Activated CD8-positive, alpha-beta memory T cell treated with anti-CD3 and anti-CD28 coated beads, Interleukin-2, amount 50 U/mL, for 24 hours (primary cell): Measurements from ENCODE around the gene GNA15.

Experiments
- DNase-seq: peaks from one replicate; pipeline ENCODE4 v3.0.0-alpha.2; 2020; ENCODE audit errors: extremely low read depth

Gene GNA15

DNA sequence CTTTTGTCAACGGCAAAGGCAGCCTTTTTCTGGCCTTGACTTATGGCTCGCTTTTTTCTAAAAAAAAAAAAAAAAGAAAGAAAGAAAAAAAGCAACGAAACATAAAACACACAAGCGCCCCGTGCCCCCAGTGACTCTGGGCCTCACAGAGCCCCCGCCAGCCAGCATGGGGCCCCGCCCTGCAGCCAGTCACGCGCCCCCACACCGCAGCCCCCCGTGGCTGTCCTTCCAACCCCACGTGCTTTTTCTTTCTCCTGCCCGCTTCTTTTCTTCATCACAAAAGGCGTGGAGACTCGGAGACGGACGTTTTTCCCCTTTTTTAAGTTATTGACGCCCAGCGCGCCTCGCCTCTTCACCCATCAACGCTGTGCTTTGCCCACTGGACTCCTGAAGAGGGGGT lies 14.4 kb upstream of the GNA15 start:
- no peak for DNase-seq

DNA sequence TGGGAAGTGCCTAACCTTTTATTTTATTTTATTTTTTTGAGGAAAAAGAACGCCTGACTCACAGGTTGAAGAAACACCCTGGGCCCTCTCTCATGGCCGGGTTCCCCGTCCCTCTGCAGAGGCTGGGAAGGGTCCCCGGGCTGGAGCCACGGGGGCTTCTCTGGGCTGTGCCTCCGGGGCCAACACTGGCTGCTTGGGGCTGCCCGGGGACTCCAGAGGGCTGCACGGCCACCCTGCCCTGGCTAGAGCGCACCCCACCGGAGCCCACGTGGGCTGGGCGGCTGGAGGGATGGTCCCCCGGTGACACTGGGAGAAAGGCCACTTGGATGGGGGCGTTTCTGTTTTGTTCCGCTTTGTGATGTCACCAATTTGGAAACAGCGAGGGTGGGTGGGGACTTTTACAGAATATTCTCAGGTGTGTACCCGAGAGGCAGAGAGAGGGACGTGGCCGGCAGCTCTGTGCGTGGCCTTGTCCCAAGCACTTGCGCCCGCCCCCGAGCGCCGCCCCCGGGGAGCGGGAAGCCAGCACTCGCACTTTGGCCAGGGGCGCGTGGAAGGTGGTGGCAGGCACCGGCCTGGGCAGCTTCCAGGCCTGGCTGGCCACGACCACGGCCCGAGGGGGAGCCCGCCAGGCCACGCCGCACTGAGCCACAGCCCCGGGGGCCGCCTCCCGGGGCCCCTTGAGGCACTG lies 13.9 kb upstream of the GNA15 start:
- no peak for DNase-seq

DNA sequence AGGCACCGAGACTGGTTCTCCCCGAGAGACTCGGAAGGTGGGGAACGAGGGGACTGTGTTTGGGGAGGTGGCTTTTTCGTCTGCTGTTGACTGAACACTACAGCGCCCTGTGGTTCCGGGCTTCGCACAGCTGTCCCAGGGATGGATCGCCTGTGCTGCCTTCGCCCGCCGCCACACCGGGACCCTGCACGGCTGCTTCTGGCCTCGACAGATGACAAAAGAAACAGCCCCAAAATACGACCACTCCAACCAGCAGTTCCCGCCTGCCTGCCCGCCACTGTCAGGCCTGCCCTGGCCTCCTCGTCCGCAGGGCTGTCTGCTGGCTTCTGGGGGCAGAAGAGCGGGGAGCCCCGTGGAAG lies 13.3 kb upstream of the GNA15 start:
- no peak for DNase-seq

DNA sequence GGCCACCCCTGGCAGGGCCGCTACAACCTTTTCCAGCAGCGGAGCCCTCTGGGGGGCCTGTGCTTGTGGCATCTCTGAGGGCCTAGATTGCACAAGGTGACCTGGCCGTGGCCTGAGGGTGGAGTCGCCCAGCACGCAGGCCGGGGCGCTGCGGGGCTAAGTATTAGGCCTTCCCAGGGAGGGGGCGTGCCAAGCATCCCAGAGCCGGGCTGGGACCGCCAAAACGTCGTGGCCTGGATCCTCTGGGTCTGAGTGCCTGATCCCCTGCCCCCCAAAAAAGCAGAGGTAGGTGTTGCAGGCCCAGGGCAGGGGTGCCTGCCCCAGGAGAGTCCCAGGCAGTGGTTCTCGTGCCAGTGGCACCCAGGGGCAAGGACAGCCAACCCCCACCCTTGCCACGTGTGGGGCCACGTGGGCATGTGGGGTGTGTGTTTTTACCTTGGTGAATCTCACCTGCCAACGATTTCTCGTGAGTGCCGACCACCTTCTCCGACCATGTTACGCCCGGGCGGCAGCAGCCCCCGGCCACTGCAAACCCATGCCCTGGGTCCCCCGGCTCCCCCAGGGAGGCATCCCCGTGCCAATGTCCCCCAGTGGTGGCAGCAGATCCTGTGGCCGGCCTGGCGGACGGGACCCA lies 12.6 kb upstream of the GNA15 start:
- DNase-seq = no peak

DNA sequence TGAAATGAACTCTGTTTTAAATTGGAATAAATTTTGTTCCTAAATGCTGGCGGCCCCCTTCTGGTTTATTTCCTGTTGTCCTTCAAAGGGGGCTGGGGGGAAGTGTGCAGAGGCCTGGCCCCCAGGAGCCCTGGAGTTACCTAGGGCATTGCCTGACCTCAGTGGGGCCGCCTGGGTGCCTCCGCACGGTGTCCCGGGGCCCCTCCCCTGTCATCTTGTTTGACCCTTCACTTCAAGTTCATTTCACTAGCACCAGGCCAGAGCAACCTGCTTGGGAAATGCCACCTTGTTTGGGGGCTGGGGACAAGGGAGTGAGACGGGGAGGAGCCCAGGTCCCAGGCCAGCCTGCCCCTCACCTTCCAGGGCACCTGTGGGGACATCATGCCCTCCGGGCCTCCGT lies 11.9 kb upstream of the GNA15 start:
- no peak for DNase-seq

DNA sequence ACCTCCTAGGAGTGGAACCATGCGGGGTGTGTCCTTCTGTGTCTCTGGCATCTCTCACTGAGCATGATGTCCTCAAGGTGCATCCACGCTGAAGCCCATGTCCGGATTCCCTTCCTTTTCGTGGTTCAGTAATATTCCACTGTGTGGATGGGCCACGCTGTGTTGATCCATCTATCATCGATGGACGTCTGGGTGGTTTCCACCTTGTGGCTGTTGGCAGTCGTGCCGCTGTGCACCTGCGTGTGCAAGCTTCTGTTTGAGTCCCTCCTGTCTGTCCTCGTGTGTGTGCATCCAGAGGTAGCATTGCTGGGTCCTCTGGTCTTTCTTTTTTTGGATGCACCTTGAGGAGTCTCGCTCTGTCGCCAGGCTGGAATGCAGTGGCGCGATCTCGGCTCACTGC lies 11.2 kb upstream of the GNA15 start:
- no peak for DNase-seq

DNA sequence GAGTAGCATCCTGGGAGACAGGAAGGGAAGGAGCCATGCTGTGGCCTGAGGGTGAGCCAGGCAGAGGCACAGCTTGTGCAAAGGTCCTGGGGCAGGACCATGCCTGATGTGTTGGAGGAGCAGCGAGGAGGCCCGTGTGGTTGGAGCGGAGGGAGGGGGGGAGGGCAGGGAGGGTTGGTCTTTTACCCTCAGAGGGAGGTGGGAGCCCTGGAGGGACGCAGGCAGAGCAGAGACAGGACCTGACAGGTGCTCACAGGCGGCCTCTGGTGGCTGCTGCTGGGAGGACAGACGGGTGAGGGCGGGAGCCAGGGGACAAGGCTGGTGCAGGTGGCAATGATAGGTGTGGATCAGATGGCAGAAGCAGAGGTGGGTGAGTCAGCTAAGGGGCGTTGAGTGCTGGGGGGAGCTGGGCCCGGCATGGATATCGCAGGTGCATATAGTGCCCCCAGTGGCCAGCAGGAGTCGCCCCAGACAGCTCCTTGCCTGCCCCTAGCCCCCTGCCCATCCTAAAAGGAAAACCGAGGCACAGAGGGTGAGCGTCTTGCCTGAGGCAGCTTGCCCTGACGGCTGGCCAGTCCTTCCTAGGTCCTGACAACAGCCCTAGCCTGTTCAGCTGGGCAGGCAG lies 9.8 kb upstream of the GNA15 start:
- DNase-seq = peak; percentile 29

DNA sequence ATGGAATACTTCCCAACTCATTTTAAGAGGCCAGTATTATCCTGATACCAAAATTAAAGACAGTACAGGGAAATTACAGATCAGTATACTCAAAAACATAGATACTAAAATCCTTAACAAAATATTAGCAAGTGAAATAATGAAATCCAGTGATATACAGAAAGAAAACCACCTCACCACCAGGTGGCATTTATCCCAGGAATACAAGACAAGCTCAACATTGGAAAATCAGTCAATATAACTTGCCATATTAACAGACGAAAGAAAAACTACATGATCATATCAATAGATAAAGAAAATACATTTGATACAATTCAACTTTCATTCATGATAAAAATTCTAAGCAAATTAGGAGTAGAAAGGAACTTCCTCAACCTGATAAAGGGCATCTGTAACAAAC lies 6.7 kb upstream of the GNA15 start:
- DNase-seq = no peak

DNA sequence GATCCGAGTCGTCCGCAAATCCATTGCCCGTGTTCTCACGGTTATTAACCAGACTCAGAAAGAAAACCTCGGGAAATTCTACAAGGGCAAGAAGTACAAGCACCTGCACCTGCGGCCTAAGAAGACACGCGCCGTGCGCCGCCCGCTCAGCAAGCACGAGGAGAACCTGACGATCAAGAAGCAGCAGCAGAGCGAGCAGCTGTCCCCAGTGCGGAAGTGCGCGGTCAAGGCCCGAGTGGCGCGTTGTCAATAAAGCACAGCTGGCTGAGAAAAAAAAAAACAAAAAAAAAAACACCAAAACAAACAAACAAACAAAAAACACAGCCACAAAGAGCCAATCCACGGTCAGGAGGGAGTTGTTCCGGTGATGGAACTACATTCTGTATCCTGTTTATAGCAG lies 4.7 kb upstream of the GNA15 start:
- no peak for DNase-seq

DNA sequence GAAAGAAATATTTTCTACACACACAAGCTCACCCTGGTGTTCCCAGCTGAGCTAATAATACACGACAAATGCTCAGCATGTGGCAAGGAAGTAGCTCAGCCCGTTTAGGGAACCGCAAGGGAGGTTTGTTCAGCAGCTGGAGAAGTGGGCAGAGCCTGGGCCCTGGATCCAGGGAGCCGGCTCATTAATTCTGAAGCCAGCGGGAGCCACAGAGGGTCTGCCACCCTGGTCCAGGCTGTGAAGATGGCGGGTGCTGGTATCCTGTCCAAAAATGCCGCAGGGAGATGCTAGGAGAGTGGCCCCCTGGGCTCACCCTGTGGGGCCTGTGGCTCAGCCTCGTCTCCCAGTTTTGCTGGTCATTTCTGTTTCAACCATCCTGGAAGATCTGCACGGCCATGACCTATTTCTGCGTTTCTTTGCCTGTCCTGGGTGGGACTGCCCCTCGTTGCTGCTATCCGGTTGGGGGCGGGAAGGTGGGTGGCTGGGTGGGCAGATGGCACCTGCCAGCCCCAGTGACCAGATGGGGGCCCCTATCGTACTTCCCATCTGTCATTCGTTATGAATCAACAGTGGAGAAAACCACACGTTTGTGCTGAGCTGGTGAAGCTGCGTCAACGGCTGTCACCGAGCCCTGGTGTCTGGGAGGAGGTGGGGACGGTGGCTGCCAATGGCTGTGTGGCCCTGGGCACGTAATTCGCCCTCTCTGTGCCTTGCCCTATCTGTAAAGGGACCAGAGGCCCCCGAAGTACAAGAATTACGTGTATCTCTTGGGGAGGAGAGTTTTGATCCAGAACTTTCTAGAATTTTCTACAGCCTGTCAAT lies 2.7 kb upstream of the GNA15 start:
- DNase-seq = peak; percentile 66

DNA sequence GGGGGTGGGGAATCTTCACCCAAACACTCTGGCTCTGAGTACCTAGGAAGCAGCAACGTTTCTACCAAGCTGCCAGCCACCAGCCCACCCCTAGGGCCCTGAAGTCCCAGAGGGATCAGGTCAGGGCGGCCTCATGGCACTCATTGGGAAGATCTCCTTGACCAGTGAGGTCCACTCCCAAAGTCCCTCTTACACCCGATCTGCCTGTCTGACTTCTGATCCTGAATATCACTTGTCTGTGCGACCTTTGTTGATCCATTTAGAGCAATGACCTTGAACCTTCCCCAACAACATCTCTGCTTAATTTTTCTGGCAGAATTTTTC lies 2.1 kb upstream of the GNA15 start:
- no peak for DNase-seq

DNA sequence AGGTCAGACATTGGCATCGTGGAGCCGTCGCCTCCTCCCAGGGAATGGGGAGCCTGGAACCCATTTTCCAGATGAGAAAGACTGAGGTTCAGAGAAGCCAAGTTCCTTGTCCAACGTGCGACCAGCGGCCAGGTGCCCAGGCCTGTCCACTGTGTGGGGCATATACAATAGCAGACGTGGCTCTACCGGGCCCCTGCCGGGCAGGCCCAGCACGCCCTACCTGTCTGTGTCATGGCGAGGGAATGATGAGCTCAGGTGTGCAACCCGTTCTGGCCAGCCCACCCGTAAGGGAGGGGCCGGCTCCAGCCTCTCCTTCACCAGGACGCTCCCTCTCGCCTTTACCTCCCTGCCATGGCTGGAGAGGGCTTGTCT lies 837 bp downstream of the GNA15 start:
- DNase-seq = no peak

DNA sequence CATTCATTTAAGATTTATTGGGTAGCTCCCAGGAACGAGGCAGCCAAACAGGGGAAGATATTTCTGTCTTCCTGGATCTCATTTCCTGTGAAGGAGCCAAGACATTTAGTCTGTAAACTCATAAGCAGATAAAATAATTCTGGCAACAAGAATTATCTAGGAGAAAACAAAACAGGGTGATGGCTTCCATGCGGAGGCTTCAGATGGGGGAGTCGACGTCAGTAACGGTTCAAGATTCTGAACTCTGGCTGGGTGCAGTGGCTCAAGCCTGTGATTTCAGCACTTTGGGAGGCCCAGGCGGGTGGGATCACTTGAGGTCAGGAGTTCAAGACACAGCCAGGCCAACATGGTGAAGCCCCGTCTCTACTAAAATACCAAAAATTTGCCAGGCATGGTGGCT lies 1.3 kb downstream of the GNA15 start:
- DNase-seq = no peak

DNA sequence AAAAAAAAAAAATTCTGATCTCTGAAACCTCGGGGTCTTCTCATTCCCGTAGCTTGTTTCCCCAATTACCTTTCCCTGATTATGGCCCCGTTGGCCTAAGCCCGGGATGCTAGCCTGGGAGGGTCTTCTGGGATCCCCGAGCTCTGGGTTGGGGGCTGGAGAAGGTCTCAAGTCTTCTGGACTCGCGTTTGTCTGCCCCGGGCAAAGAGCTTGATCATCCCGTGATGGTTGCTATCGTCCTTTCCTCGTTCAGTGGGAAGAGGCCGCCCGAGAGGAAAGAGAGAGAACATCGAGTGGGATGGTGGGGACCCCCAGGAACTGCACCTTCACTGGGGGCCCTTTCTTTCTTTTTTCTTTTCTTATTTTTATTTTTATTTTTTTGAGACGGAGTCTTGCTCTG lies 2.4 kb downstream of the GNA15 start:
- no peak for DNase-seq

DNA sequence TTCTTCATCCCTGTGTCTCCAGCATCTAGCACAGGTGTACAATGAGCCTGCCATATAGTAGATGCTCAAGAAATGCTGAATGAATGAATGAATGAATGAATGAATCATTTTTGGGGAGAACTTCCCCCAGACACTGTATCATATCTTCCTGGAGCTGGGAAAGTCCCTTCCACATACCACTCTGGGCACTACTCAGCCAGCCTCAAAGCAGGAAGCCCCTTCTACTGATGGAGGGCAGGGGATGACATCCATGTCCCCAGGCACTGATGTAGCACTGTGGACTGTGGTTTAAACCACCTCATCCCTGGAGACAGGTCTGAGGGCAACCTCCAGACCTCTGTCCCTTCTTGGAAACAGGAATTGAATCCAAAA lies 4.8 kb downstream of the GNA15 start:
- no peak for DNase-seq

DNA sequence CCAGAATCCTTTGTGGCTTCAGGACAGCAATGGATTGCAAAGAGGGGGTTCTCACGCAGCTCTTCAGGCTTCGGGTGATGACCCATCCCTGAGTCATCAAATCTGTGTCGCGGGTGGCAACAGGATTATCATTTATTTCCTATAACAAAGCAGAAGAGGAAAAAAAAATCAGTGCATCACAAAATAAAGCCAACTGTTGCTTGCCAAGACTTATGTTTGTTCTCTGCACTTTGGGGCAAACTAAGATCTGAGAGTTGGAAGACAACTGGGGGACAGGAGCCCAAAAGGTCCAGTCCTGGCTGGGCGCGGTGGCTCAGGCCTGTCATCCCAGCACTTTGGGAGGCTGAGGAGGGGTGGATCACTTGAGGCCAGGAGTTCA lies 6.4 kb downstream of the GNA15 start:
- no peak for DNase-seq

DNA sequence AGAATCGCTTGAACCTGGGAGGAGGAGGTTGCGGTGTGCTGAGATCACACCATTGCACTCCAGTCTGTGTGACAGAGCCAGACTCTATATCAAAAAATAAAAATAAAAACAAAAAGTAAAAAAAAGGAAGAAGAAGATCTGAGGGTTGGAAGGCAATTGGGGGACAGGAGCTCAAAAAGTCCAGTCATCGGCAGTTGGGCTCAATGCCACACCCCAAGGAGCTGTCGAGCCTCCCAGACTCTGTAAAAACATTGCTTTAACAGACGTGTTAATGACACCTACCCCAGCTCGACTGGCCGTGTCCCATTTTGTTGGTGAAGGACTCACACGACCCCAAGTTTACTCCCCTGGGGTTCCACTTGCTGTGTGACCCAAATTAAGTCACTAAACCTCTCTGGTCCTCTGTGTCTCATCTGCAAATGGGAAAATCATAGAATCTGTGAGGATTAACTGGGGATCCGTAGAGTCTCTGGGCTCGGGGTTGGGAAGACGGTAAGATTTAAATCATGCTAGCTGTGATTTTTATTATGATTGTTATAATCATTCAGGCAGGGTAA lies 7.0 kb downstream of the GNA15 start:
- no peak for DNase-seq

DNA sequence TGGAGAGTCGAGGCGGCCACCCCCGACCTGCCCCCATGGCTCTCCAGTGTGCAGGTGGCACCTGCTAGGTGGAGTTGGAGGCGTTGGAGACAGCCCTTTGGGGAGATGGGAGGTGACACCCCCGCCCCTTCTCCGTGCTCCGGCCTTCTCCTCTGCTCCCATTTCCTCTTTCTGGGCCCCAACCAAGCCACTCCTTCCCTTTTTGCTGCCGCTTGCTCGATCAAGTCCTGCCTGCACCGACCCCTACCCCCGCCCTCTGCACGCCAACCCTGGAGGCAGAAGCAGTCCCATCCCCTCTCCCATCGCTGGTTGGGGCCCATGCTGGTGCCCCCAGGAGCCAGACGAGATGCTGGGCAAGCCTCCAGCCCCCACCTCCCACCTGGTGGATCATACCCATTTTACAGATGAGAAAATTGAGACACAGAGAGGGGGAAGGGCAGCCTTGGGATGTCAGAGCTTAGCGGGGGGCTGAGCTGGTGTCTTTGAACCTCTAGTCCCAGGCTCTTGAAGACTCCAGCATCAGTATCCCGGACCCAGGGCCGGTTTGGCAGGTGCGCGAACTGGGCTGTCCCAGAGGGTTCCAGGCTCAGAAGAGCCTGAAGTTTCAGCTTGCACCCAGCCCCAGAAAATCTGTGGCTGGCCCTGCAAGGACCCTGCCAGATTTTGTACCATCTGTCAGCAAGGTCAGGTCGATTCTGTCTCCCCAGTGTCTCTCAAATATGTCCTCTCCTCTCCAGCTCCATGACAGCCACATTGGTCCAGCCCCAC lies 10.3 kb downstream of the GNA15 start:
- DNase-seq = no peak

DNA sequence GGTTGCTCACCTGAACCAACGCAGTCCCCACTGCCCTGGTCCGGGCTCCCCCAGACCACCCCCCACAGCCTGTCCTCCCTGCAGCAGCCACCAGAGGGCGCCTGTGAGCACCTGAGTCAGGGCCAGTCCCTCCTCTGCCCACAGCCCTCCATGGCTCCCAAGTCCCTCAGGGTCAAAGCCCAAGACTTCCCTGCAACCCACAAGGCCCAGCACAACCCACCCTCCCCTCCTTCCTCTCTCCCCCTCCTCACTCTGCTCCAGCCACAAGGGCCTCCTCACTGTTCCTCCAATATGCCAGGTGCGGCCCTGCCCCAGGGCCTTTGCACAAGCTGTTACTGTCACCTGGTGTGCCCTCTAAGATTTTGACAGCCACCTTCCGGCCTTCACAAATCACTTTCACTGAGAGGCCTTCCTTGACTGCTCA lies 10.9 kb downstream of the GNA15 start:
- DNase-seq = no peak

DNA sequence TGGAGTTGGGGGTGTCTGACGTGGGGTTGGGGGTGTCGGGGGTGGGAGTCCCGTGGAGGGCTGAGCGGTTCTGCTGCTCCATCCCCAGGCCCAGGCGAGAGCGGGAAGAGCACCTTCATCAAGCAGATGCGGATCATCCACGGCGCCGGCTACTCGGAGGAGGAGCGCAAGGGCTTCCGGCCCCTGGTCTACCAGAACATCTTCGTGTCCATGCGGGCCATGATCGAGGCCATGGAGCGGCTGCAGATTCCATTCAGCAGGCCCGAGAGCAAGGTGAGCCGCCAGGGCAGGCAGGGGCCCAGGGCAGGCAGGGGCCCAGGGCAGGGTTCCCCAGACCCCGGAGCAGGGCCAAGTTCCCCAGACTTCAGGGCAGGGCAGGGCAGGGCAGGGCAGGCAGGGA lies 12.7 kb downstream of the GNA15 start:
- no peak for DNase-seq

DNA sequence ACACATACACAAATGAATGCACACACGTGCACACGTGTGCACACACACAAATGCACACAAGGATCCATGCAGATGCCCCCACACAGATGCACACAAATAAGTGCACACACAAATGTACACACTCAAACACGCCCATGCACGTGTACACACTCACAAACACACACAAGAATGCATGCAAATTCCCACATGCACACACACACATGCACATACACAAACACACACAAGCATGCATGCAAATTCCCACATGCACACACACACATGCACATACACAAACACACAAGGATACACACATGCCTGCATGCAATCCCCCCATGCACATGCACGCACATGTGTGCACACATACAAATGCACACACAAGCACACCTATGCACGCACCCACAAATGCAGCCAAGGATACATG lies 13.3 kb downstream of the GNA15 start:
- DNase-seq = no peak
